Activated T-helper 2 cell treated with anti-CD3 and anti-CD28 coated beads, Interferon-gamma antibody, Interleukin-2, Interleukin-4, amounts not matched to agents 10 μg/mL and 5 μg/mL and 100 μg/mL, durations not matched to agents 14 hours and 24 hours and 36 hours (primary cell): ENCODE results near the gene AKAP5. TPM values are rescaled to one million over a fixed set of nuclear protein-coding genes. Genes with fewer than 3 reads are reported as not detected.

ENCODE experiments used
- DNase-seq: peaks from one replicate; pipeline ENCODE4 v3.0.0; 2021; ENCODE audit warnings: low spot score
- H3K27ac Mint-ChIP-seq: one replicate; pipeline ENCODE4 v1.8.0; 2021; ENCODE audit warnings: mixed read lengths
- H3K27me3 Mint-ChIP-seq: one replicate; pipeline ENCODE4 v1.8.0; 2021; ENCODE audit warnings: low read depth, mixed read lengths
- H3K36me3 Mint-ChIP-seq: one replicate; pipeline ENCODE4 v1.8.0; 2021; ENCODE audit warnings: low read depth, mixed read lengths
- H3K4me1 Mint-ChIP-seq: one replicate; pipeline ENCODE4 v1.8.0; 2021; ENCODE audit warnings: low read depth, mixed read lengths
- H3K4me3 Mint-ChIP-seq: one replicate; pipeline ENCODE4 v1.8.0; 2021; ENCODE audit warnings: low read depth, mild to moderate bottlenecking, moderate library complexity, mixed read lengths
- H3K9me3 Mint-ChIP-seq: one replicate; pipeline ENCODE4 v1.8.0; 2021; ENCODE audit warnings: mixed read lengths
- intact Hi-C: fragments of 100-400 bp; cut with micrococcal nuclease; formaldehyde crosslinking; loops from one replicate; pipeline ENCODE4 v1.15.1; 2023
- total RNA-seq: library from RNA; stranded (reverse); gene quantifications from 2 replicates; pipeline ENCODE4 v1.2.3, GENCODE V29; 2022

The AKAP5 gene
- total RNA-seq, 1 donor from 2014 or later, result 2.3 TPM

DNA sequence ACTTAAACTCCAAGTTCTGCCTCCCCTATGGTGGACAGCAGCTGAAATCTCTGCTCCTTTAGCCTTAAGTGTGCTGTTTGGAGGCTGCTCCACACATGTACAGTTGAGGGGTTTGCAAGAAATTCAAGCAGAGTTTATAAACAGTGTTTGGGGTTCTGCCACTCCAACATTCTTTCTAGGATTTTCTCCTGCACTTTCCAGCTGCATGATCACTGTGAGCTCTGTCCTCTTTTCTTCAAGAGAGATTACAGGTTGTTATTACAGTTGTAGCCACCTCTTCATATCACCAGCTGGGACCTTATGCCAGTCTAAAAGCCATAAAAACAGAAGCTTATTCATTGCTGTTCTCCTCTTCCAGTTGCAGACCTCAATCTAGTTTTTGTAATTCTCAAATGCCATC, 30.0 kb downstream of the AKAP5 start:
- Mint-ChIP-seq H3K4me3 (no peak overlapping the region), H3K27me3 (no peaks in the 10 kb centered on the region), H3K4me1 (peaks cover 49% of the 10 kb centered on the region), H3K36me3 (peaks cover 74% of the 10 kb centered on the region), H3K27ac (no peak overlapping the region), H3K9me3 (no peaks in the 10 kb centered on the region)
- DNase-seq, result no peak
- intact Hi-C loops, result no loop called here

DNA sequence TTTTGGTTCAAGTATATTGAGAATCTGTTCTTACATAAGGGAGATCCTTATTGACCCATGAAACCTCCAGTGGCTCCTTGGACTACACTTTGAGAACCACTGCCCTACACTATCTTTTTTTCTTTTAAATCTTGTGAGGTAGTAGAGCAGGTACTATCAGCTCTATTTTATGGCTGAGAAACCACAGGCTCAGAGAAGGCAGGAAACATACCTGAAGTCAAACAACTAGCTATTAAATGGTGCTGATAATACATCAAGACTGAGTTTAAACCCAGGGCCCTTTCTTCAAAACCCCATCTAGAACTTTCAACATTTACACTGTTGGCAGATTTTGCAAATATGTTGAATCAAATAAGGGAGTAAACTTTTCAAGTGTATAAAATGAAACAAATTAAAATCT, 31.5 kb downstream of the AKAP5 start:
- peaks cover 52% of the 10 kb centered on the region for H3K4me1 Mint-ChIP-seq
- intact Hi-C loops, result no loop called here
- H3K27ac Mint-ChIP-seq, result no peak overlapping the region
- DNase-seq, result no peak
- no peaks in the 10 kb centered on the region for H3K27me3 Mint-ChIP-seq
- H3K36me3 Mint-ChIP-seq, result peaks cover 62% of the 10 kb centered on the region
- no peak overlapping the region for H3K4me3 Mint-ChIP-seq
- H3K9me3 Mint-ChIP-seq, result no peaks in the 10 kb centered on the region

DNA sequence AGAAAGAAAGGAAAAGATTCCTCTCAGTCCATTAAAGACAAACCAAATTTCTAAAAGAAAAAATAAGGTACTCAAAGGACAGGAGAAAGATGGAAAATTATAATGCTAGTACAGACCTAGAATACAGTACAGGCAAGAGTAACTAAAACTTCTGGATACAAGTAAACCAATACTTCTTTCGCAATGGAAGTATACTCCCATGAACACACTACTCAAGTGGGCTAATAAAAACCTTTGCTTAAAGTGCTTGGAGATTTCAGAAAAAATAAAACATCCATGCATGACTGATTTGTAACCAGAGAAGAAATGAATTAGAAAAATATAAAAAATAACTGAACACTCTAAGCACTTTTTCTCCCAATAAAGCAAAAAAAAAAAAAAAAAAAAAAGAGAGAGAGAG, 34.8 kb downstream of the AKAP5 start:
- Mint-ChIP-seq H3K27me3 (no peaks in the 10 kb centered on the region), H3K4me1 (peaks cover 43% of the 10 kb centered on the region), H3K36me3 (peaks cover 52% of the 10 kb centered on the region), H3K4me3 (peak overlapping the region; percentile 56), H3K9me3 (no peaks in the 10 kb centered on the region), H3K27ac (peak overlapping the region; percentile 47)
- DNase-seq, result no peak
- intact Hi-C loops, result loop anchor here (5.0 to 10.0 kb wide), 4 partner anchors 135 to 1025 kb away; partner anchors contain the start of genes SYNE2 and WDR89

DNA sequence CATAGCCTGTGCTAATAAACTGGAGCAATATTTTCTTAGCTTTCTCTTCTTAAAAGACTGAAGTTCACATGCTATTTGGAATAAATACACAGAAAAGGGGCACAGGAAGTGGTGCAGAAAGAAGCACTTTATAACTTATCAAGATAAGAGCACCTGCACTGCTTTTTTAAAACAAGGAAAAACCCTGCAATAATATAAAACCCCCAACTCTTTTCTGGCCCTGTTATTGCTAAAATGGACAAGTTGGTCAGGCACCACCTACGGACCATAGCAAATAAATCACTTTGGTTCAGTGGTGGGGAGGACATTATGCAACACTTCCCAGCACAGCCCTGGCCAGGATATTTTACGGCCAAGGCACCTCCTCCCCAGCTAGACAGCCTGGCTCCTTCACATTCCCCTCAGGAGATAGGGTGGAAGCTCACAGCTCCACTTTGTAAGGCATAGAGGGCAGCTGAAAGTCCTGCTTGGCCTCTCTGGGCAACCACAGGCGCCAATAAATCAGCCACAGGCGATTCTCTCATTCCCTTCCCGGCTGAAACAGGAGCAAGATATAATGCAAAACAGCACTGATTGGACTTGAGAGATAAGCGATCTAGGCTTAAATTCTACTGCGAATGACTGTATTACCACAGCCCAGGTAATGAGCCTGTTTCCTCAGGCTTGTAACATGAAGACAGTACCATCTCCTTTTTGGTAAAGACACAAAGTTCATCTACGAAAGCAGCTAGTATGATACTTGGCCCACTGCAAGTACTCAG, 36.3 kb downstream of the AKAP5 start:
- DNase-seq, result no peak
- Mint-ChIP-seq H3K36me3 (peaks cover 58% of the 10 kb centered on the region), H3K4me1 (peaks cover 47% of the 10 kb centered on the region), H3K9me3 (no peaks in the 10 kb centered on the region), H3K27me3 (no peaks in the 10 kb centered on the region), H3K4me3 (peak overlapping the region; percentile 95), H3K27ac (peak overlapping the region; percentile 97)
- intact Hi-C loops, result loop anchor here (5.0 to 10.0 kb wide), 4 partner anchors 133 to 1027 kb away; partner anchors contain the start of genes SYNE2 and WDR89

DNA sequence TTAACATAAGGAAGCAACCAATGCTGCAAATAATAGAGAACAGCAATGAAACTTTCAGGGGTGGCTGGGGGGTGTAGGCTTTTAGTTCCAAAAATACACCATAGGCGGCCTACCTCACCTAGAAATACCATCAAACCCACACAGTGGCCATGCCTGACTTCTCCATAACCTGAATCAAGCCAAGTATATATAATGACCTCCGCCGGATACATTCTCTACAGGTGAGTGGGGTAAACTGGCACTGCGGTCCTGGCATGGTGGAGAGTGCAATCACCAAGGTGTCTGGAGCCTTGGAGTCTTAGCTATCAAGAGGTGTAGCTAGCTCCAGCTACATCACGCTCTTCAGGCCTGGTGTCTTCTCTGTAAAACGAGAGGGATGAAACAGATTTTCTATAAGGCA, 37.2 kb downstream of the AKAP5 start:
- intact Hi-C loops, result loop anchor here (5.0 to 10.0 kb wide), 4 partner anchors 132 to 1028 kb away; partner anchors contain the start of genes SYNE2 and WDR89
- Mint-ChIP-seq H3K36me3 (peaks cover 59% of the 10 kb centered on the region), H3K4me1 (peaks cover 47% of the 10 kb centered on the region)

DNA sequence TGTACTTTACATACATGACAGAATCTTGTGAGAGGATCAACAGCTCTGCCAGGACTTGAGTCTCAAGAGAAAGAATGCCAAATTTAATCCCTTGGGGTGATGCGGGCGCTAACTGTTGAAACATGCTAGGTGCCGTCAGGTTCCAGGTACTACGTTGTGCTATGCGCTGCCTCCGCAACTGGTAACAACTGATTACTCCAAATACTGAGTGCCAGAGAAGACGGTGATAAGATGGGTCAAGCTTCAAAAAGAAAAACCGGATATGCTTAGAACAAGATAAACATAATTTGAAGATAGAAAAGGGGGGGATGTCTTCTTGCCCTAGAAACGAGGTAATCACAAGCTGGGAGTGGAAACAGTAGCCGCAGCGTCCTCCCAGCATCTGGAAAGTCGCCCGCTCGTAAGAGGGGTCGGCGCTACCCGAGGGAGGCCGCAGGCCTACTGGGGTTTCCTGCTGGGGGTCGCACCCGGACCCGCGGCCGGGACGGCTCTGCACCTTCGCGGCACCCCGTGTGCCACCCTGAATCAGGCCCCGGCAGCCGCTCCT, 37.7 kb downstream of the AKAP5 start:
- Mint-ChIP-seq H3K36me3 (peaks cover 59% of the 10 kb centered on the region), H3K27me3 (no peaks in the 10 kb centered on the region), H3K9me3 (no peaks in the 10 kb centered on the region), H3K4me3 (peak overlapping the region; percentile 95), H3K27ac (peak overlapping the region; percentile 97), H3K4me1 (peaks cover 50% of the 10 kb centered on the region)
- intact Hi-C loops, result loop anchor here (1.0 to 10.0 kb wide), 7 partner anchors 8 to 1028 kb away; partner anchors contain the start of genes HSPA2, SYNE2 and WDR89
- no peak for DNase-seq

More for the DNA sequence above, 37.2 kb downstream of the AKAP5 start:
- peak overlapping the region; percentile 97 for H3K27ac Mint-ChIP-seq
- DNase-seq, result no peak
- H3K9me3 Mint-ChIP-seq, result no peaks in the 10 kb centered on the region
- no peaks in the 10 kb centered on the region for H3K27me3 Mint-ChIP-seq
- H3K4me3 Mint-ChIP-seq, result peak overlapping the region; percentile 95

DNA sequence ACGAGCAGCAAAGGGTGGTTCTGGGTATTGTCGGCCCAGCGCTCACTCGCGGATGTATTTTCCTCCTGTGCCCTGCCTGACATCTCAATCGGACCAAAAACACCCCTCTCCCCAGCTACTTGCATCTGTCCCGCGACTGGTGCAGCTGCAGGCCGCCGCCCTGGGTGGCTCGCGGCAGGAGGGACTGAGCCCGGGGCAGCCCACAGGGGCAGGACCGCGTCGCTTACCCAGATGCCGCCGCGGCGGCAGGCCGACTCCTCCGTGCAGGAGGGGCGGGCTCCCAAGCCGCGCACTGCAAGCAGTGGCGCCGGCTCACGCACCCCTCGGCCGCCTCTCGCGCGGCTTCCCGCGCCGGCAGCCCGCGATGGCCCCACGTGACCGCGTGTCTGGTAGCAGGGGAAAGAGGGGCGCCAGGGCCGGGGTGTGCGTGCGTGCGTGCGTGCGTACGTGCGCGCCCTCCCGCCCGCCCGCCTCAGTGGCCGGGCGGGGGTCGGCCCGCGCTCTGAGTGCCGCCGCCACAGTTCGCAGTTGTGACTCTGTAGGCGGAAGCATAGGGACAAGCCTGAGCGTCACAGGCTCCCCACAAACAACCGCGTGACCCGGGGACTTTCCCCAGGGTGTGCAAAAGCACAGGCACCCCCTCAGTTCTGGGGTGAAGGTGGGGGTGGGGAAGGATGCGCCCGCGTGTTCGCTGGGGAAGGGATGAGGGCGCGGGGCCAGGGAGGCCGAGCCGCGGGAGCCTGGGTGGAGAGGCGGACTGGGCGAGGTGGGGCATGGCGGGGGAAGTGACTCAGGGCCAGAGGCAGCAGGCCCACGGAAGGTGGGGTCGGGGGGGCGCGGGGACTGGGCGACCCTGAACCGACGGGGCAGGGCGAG, 38.4 kb downstream of the AKAP5 start, which contains the start of gene ZBTB25:
Gene ZBTB25 (minus strand): TSS at position 405 of the 876 bp plus-strand sequence. CDS start 13,305 bp downstream, outside the sequence.
- DNase-seq, result peak; percentile 95
- Mint-ChIP-seq H3K36me3 (peaks cover 57% of the 10 kb centered on the region), H3K27me3 (no peaks in the 10 kb centered on the region), H3K4me3 (peak within 1 kb of the TSS; percentile 95), H3K27ac (peak within 1 kb of the TSS; percentile 99), H3K9me3 (no peaks in the 10 kb centered on the region), H3K4me1 (peaks cover 57% of the 10 kb centered on the region)
- intact Hi-C loops, result loop anchor here (1.0 to 10.0 kb wide), 9 partner anchors 8 to 1029 kb away; partner anchors contain the start of genes HSPA2, MTHFD1, SYNE2 and WDR89

DNA sequence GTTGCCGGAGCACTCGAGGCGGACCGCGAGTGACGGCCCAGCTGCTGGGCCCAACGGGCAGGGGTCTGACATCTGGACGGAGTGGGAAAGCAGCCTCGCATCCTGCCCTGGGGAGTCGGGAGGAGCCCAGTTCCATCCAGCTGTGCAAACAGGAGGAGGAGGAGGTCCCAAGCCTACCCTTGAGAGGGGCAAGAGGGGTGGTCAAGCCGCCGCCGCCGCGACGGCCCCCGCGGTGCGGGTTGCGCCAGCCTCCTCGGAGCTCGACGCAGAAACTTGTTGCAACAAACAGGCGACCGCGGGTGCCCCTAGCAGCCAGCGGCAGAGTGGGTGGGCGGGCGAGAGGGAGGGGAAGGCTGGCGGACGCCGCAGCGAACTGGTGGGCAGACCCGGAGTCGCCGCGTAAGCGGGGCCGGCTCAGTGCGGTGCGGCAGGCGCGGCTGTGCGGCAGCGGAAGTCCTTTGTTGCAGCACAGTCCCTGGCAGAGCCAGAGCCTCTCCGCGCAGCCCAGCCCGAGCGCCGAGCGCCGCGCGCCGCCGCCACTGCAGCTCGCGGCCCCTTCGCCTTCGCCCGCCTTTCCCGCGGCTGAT, 39.1 kb downstream of the AKAP5 start, which contains the start of gene ZBTB1:
Gene ZBTB1 (plus strand): TSS at position 461 of the 587 bp plus-strand sequence. CDS start 16,735 bp downstream, outside the sequence.
- Mint-ChIP-seq H3K4me3 (peak within 1 kb of the TSS; percentile 98), H3K27ac (peak within 1 kb of the TSS; percentile 99), H3K4me1 (peaks cover 59% of the 10 kb centered on the region), H3K36me3 (peaks cover 57% of the 10 kb centered on the region), H3K9me3 (no peaks in the 10 kb centered on the region), H3K27me3 (no peaks in the 10 kb centered on the region)
- intact Hi-C loops, result loop anchor here (2.0 to 10.0 kb wide), 6 partner anchors 82 to 1030 kb away; partner anchors contain the start of genes MTHFD1, SYNE2 and WDR89
- DNase-seq, result peak; percentile 82

DNA sequence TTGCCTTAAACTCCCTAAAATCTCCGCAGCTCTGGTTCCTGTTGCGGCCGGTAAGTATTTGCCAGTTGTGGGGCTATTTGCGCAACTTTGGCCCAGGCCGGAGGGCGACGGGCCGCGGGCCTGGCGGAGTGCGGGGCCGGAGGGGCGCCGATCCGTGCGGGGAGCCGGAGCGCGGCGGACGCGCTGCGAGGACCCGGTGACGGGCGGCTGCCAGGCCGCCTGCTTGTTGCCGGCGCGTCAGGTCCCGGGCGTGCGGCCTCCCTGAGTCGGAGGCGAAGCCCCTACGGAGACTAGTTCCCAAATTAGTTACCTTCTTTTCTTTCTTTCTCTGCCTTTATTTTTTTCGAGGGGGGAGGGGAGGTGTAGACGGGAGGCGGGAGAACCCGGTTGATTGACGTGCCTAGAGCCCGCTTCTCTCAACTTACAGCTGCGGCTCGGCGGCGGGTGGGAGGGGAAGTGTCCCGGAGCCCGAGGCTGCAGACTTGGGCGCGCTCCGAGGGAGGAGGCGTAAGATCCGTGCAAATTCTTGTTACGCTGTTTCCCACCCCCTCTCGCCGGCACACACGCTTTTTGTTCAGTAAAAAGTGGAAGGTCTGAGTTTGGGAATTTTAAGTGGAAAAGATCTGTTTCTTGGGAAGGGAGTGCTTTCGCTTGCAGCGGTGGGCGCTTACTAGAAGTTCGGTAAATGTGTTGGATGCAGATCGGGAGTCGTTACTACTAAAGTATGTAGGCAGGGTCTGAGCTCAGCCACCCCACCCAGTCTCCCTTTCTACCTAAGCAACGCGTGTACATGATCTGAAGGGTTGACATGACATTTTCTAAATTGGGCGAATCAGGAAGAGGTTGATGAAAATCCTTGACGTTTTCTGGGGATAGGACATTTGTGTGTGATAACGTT, 39.8 kb downstream of the AKAP5 start:
- peak; percentile 81 for DNase-seq
- no peaks in the 10 kb centered on the region for H3K9me3 Mint-ChIP-seq
- peak overlapping the region; percentile 99 for H3K27ac Mint-ChIP-seq
- H3K36me3 Mint-ChIP-seq, result peaks cover 49% of the 10 kb centered on the region
- peak overlapping the region; percentile 98 for H3K4me3 Mint-ChIP-seq
- H3K27me3 Mint-ChIP-seq, result no peaks in the 10 kb centered on the region
- H3K4me1 Mint-ChIP-seq, result peaks cover 56% of the 10 kb centered on the region
- intact Hi-C loops, result loop anchor here (2.0 to 10.0 kb wide), 7 partner anchors 82 to 1030 kb away; partner anchors contain the start of genes MAX, MTHFD1, SYNE2 and WDR89

DNA sequence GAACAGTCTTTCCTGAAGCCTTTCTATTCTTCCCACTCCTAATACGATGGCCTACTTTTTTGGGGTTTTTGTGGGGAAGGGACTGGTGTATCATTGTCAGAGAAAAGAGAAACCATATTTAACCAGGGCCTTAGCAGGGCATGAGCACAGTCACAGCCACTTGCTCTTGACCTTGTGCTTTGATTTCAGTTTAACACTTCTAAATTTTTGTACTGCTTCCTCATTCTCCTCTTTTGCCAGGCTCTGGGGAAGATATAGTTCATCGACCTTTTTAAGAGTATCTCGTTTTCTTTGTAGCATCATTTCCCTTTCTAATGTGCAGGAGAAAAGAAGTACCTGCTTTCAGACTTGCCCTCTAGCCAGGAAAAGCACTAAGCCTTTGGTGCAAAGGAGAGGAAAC, 41.4 kb downstream of the AKAP5 start:
- DNase-seq, result no peak
- Mint-ChIP-seq H3K36me3 (peaks cover 52% of the 10 kb centered on the region), H3K27me3 (no peaks in the 10 kb centered on the region), H3K4me1 (peaks cover 63% of the 10 kb centered on the region), H3K4me3 (peak overlapping the region; percentile 98), H3K27ac (peak overlapping the region; percentile 97), H3K9me3 (no peaks in the 10 kb centered on the region)
- intact Hi-C loops, result loop anchor here (5.0 to 10.0 kb wide), 4 partner anchors 128 to 1032 kb away; partner anchors contain the start of genes MAX and SYNE2
